ENCODE measurements around the gene DMRTA1. TPM values are rescaled to one million over a fixed set of nuclear protein-coding genes. Genes with fewer than 3 reads are reported as not detected.
A peak's percentile ranks its signal among the peaks of the same experiment; 100 is the strongest.

Gene DMRTA1
- polyA plus RNA-seq, 3 donors = not detected

GRCh38 chr9:22447618-22448305 lies 1.1 kb downstream of the DMRTA1 start:
- intact Hi-C loops (cut with micrococcal nuclease) = no loop called here
- Mint-ChIP-seq H3K4me3 (peak overlapping the region in 1 of 2 donors; percentile 65), H3K27me3 (ENCODE audit: low read depth in 3 of 3) (peaks cover 40 to 46% (median 46%) of the 10 kb centered on the region in 3 donors), H3K36me3 (no peaks in the 10 kb centered on the region), H3K9me3 (peaks cover 0 to 8% (median 2%) of the 10 kb centered on the region in 7 donors), H3K27ac (no peak overlapping the region), H3K4me1 (peaks cover 9% of the 10 kb centered on the region)
- no peak for DNase-seq
- whole genome bisulfite sequencing (ENCODE audit: insufficient coverage) = 6% methylated on average over 15 of the region's 17 CpGs
- no peak overlapping the region for H3K9ac ChIP-seq (ENCODE audit: insufficient read depth, low read length, poor library complexity, severe bottlenecking)
- no peaks in the 10 kb centered on the region for H3K79me2 ChIP-seq (ENCODE audit: insufficient read depth, low read length)
- H3K27me3 ChIP-seq (ENCODE audit: control insufficient read depth in 2 of 2, insufficient read depth in 2 of 2, low read length in 2 of 2) = peaks cover 47 to 64% of the 10 kb centered on the region in 2 donors
- peak overlapping the region; percentile 74 for H3K4me2 ChIP-seq (replicated peaks; ENCODE audit: extremely low read depth, low read length, poor library complexity, severe bottlenecking)
- no peaks in the 10 kb centered on the region for H4K20me1 ChIP-seq (ENCODE audit: insufficient read depth, low read length)
- TF ChIP-seq CTCF (IDR thresholded peaks at IDR 0.05) = no peak
- H2AFZ ChIP-seq (ENCODE audit: insufficient read depth, low read depth, low read length, poor library complexity, severe bottlenecking) = peak overlapping the region; percentile 52
- peaks cover 0 to 16% of the 10 kb centered on the region in 2 donors for H3K9me3 ChIP-seq (replicated peaks in 1 of 2; ENCODE audit: control insufficient read depth in 1 of 2, insufficient read depth in 1 of 2, low read length in 2 of 2)
- peak overlapping the region in 1 of 3 experiments; percentile 68 for H3K4me3 ChIP-seq (replicated peaks in 1 of 3; ENCODE audit: low read depth in 2 of 3, low read length in 3 of 3)
- peaks cover 5 to 10% of the 10 kb centered on the region in 2 donors for H3K4me1 ChIP-seq (ENCODE audit: control insufficient read depth in 1 of 2, insufficient read depth in 2 of 2, low read length in 2 of 2)
- no peak overlapping the region for H3K27ac ChIP-seq (ENCODE audit: low read depth in 1 of 2, low read length in 2 of 2)
- H3K36me3 ChIP-seq (replicated peaks in 1 of 2; ENCODE audit: control insufficient read depth in 1 of 2, insufficient read depth in 2 of 2, low read length in 2 of 2) = no peaks in the 10 kb centered on the region

GRCh38 chr9:22449719-22450118 lies 3.1 kb downstream of the DMRTA1 start:
- H3K4me3 ChIP-seq (replicated peaks in 1 of 3; ENCODE audit: low read depth in 2 of 3, low read length in 3 of 3) = no peak overlapping the region

More at GRCh38 chr9:22449719-22450118, 3.1 kb downstream of the DMRTA1 start:
- H3K4me3 Mint-ChIP-seq = no peak overlapping the region
- peaks cover 9% of the 10 kb centered on the region for H3K4me1 Mint-ChIP-seq
- H3K27me3 Mint-ChIP-seq (ENCODE audit: low read depth in 3 of 3) = peaks cover 38 to 42% (median 38%) of the 10 kb centered on the region in 3 donors
- Histone ChIP-seq H3K9me3 (replicated peaks in 1 of 2; ENCODE audit: control insufficient read depth in 1 of 2, insufficient read depth in 1 of 2, low read length in 2 of 2) (peaks cover 0 to 16% of the 10 kb centered on the region in 2 donors), H4K20me1 (ENCODE audit: insufficient read depth, low read length) (no peaks in the 10 kb centered on the region), H3K27ac (ENCODE audit: low read depth in 1 of 2, low read length in 2 of 2) (no peak overlapping the region), H3K9ac (ENCODE audit: insufficient read depth, low read length, poor library complexity, severe bottlenecking) (no peak overlapping the region), H3K4me1 (ENCODE audit: control insufficient read depth in 1 of 2, insufficient read depth in 2 of 2, low read length in 2 of 2) (peaks cover 5 to 10% of the 10 kb centered on the region in 2 donors), H3K4me2 (replicated peaks; ENCODE audit: extremely low read depth, low read length, poor library complexity, severe bottlenecking) (no peak overlapping the region), H2AFZ (ENCODE audit: insufficient read depth, low read depth, low read length, poor library complexity, severe bottlenecking) (no peak overlapping the region), H3K79me2 (ENCODE audit: insufficient read depth, low read length) (no peaks in the 10 kb centered on the region), H3K27me3 (ENCODE audit: control insufficient read depth in 2 of 2, insufficient read depth in 2 of 2, low read length in 2 of 2) (peaks cover 44 to 54% of the 10 kb centered on the region in 2 donors), H3K36me3 (replicated peaks in 1 of 2; ENCODE audit: control insufficient read depth in 1 of 2, insufficient read depth in 2 of 2, low read length in 2 of 2) (no peaks in the 10 kb centered on the region)
- DNase-seq = no peak
- no peaks in the 10 kb centered on the region for H3K36me3 Mint-ChIP-seq
- H3K27ac Mint-ChIP-seq = no peak overlapping the region
- intact Hi-C loops (cut with micrococcal nuclease) = loop anchor here (5.0 to 10.0 kb wide), 2 partner anchors 205 to 637 kb away; no protein-coding TSS in a partner anchor
- no peak for TF ChIP-seq CTCF (IDR thresholded peaks at IDR 0.05)
- peaks cover 0 to 7% (median 2%) of the 10 kb centered on the region in 7 donors for H3K9me3 Mint-ChIP-seq
